ENCODE data around the gene LRMDA.

LRMDA gene

DNA sequence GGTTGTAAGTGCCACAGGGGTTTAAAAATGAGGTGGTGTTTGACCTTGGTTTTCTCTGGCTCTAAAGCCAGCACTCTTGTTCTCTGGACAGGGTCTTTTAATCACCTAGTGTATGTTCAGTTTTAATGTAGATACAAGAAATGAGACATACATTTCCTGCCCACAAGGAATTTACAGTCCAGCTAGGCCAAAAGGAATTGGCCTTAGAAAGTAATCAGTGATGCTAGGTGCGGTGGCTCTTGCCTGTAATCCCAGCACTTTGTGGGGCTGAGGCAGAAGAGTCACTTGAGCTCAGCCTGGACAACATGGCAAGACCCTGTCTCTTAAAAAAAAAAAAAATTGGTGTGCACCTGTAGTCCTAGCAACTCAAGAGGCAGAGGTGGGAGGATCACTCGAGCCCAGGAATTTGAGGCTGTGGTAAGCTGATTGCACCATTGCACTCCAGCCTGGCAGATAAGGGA, 100.2 kb downstream of the LRMDA start:
- no peak for DNase-seq (ENCODE audit: low read depth in 1 of 2, low spot score in 1 of 2)

DNA sequence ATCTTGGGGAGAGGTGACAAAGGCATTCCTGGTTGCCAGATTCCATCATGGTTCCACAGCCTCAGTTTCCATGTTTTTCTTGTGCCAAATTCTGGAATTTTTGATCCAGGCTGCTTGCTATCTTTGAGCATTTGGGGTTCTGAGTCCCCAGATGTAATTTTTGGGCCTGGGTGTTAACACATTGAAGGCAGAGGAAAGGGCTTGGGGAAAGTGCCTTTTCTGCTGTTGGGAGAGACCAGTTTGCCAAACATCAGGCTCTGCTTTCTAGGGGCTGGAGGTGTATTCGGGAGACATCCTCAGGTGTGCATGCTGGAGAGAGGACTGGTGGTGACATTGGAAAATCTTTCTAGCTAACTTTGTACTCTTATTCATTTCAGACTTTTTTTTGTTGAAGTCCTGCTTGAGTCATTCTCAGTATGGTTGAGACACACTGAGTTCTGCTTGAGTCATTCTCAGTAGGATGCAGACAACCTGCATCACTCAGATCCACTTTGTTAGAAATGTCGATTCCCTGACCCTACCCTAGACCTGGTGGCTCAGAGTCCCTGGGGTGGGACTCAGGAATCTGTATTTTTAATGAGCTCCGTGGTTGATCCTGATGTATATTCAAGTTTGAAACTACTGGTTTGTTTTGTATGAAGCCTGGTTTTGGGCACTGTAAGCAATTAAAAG, 101.0 kb downstream of the LRMDA start:
- DNase-seq (ENCODE audit: low read depth in 1 of 2, low spot score in 1 of 2): no peak

- no peak for DNase-seq (ENCODE audit: low read depth in 1 of 2, low spot score in 1 of 2)
Observed at GRCh38 chr10:75538144-75538543, 106.7 kb downstream of the LRMDA start.

DNA sequence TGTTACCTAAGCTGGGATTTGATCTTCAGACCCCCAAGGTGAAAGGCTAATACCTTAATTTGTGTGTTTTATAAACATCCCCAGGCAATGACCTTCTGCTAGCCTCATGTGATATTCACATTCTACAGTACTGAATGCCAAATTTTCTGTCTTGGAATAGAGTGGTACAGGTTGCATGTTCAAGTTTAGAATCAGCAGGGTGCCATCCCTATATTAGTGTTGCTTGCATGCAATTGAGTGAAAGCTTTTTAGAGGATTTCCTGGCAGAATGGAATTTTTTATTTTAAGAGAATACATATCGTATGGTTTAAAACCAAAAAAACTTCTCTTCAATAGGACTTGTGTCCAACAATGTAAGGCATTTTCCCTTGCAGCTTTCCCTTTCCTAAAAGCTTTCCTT, 107.3 kb downstream of the LRMDA start:
- DNase-seq (ENCODE audit: low read depth in 1 of 2, low spot score in 1 of 2): no peak

GRCh38 chr10:75540357-75540966, 109.0 kb downstream of the LRMDA start:
- DNase-seq (ENCODE audit: low read depth in 1 of 2, low spot score in 1 of 2): no peak

DNA sequence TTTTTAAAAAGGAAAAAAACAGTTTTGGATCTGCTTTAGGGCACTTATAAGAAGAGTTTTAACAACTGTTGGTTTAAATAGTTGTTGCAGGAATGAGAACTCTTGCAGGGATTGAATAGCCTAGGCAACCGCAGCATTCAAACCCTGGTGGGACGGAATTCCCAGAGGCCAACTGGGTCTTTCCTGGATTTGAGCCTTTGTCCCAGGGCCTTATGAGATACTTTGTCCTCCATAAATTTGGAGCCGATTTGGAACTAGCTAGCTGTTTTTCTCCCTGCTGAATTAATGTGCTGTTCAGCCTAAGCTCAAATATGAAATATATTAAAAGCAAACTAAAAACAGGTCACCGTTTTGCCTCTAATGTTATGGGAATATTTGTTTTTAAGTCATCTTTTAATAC, 109.6 kb downstream of the LRMDA start:
- DNase-seq (ENCODE audit: low read depth in 1 of 2, low spot score in 1 of 2): no peak

GRCh38 chr10:75541411-75541810, 110.0 kb downstream of the LRMDA start:
- no peak for DNase-seq (ENCODE audit: low read depth in 1 of 2, low spot score in 1 of 2)

- DNase-seq (ENCODE audit: low read depth in 1 of 2, low spot score in 1 of 2): no peak
Observed at GRCh38 chr10:75542084-75542483, 110.7 kb downstream of the LRMDA start.

- no peak for DNase-seq (ENCODE audit: low read depth in 1 of 2, low spot score in 1 of 2)
Observed at GRCh38 chr10:75542906-75543305, 111.5 kb downstream of the LRMDA start.

DNA sequence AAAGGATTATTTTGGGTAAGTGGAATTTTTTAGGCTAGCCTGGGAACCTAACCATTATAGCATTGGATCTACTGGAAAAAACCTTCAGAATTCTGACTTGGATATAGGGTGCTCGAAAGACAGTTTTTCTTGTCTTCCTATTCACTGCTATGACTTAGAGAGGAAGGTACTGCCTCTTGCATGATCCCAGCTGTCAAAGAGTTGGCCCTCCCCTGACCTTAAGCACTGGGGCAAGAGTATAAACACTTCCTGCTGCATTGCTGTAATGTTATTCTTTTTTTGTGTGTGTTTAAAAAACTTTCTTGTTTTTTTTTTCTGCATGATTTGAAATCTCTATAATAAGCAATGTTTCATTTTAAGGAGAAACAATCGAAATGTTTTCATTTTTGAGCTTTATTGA, 113.0 kb downstream of the LRMDA start:
- no peak for DNase-seq (ENCODE audit: low read depth in 1 of 2, low spot score in 1 of 2)

DNA sequence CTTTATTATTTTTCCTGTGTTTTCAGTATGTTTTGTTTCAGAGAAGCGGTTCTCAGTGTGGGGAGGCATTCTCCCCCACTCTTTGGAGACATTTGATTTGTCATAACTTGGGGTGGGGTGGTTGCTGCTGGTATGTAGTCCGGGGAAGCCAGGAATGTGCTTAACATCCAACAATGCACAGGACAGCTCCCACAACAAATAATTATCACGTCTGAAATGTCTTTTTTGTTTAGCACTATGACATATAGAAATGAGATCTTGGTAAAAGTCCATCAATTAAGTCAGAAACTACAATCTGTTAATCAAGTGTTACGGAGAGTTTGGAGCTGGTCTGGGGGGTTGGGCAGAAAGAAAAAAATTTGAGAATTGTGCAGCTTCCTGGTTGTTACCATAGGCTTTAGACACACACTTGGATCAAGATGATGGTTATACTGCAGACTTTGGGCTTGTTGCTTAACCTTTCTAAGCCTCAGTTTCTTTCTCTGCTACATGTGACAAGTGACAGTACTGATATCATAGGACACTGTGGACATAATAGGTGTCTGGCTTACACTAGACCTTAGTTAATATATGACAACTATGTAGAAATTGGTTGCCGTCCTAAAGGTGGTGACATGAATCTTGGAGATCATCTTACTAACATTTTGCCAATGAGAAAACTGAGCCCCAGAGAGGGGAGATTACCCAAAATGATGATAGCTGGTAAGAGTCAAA, 113.7 kb downstream of the LRMDA start:
- no peak for DNase-seq (ENCODE audit: low read depth in 1 of 2, low spot score in 1 of 2)

- DNase-seq (ENCODE audit: low read depth in 1 of 2, low spot score in 1 of 2): no peak
Observed at GRCh38 chr10:75546004-75546403, 114.6 kb downstream of the LRMDA start.

GRCh38 chr10:75547391-75548298, 116.2 kb downstream of the LRMDA start:
- DNase-seq (ENCODE audit: low read depth in 1 of 2, low spot score in 1 of 2): no peak

- DNase-seq (ENCODE audit: low read depth in 1 of 2, low spot score in 1 of 2): no peak
Observed at GRCh38 chr10:75548356-75548755, 116.9 kb downstream of the LRMDA start.

GRCh38 chr10:75550191-75550590, 118.8 kb downstream of the LRMDA start:
- no peak for DNase-seq (ENCODE audit: low read depth in 1 of 2, low spot score in 1 of 2)

DNA sequence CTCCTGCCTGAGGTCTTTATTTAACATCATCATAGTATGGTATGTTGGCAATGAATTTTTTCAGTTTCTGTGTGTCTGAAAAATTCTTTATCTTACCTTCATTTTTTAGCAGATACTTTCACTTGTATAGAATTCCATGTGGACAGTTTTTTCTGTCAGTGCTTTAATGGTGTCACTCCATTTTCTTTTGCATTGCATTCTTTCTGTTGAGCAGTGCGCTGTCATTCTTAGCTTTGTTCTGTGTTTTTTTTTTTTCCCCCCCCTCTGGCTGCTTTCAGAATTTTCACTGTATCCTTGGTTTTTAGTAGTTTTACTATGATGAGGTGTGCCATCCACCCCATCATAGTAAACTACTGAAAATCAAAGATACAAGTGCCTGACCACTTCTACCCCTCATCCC, 120.7 kb downstream of the LRMDA start:
- DNase-seq (ENCODE audit: low read depth in 1 of 2, low spot score in 1 of 2): no peak

DNA sequence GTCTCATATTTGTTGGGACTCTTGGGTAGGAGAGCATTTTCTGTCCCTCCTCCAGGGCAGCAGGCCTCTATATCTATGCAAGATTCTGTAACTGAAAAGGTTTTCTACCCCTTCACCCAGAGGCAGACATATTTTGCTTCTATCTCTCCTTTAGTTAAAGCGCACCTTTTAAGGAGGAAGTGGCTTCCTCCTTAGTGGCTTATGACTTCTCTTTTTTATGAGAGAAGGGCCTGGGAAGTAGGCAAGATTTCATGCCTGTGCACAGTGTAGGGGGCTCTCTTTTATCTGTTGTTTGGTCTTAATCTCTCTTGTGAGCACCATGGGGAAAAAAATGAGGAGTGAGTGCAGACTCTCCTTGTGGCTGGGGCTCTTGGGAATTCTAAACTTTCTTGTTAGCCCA, 122.1 kb downstream of the LRMDA start:
- DNase-seq (ENCODE audit: low read depth in 1 of 2, low spot score in 1 of 2): no peak

- no peak for DNase-seq (ENCODE audit: low read depth in 1 of 2, low spot score in 1 of 2)
Observed at GRCh38 chr10:75555323-75555722, 123.9 kb downstream of the LRMDA start.

GRCh38 chr10:75556320-75556719, 124.9 kb downstream of the LRMDA start:
- no peak for DNase-seq (ENCODE audit: low read depth in 1 of 2, low spot score in 1 of 2)

DNA sequence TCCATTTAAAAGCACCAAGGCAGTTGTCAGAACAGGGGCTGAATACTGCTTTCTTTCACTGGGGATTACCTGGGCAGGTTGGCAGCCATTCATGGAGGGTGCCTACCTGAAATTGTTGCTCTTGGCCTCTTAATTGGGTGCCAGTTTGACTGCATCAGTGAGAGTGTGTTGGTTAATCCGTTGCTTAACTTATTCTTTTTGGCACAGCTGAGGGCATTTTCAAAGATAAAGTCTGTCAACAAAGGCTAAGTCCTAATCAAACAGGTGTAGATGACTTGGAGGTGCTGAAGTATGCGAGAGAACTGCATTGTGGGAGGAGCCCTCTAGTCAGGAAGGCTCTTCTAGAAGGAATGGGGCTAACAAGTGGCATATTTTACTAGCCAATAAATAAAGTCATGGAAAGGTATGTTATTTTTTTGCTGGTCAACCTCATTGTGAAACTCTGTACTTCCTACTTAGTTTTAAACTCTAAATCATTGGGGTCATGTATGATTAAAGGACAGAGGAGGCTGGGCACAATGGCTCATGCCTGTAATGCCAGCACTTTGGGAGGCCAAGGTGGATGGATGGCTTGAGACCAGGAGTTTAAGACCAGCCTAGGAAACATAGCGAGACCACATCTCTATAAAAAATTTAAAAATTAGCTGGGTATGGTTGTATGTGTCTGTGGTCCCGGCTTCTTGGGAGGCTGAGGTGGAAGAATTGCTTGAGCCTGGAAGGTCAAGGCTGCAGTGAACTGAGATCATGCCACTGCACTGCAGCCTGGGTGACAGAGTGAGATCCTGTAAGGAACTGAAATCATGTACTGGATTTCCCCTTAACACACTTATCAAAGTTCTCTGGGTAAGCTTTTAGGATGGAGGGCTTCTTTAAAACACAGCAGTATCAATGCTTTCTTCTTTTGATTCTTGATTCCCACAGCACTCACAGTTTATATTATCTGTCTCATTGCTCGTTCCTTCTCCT, 134.1 kb downstream of the LRMDA start:
- DNase-seq (ENCODE audit: low read depth in 1 of 2, low spot score in 1 of 2): no peak

Data from stimulated activated CD4-positive, alpha-beta T cell treated with anti-CD3 and anti-CD28 coated beads, Interleukin-15, amount 100 ng/mL, for 1 hour (primary cell).